ENCODE data around the gene PRPSAP2.

PRPSAP2 gene

DNA sequence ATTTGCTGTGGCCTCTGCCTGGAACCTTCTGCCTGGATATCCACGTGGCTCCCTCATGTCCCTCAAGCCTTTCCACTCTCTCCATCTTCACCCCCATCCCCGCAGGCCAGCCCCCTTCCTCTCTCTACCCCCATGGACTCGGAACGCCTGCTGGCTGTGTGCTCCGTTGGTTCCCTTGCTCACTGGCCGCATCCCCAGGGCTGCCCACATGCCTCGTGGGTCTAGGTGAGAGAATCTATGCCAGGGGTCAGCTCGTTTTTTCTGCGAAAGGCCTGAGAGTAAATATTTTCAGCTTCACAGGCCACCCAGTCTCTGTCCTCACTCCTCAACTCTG, 106.1 kb downstream of the PRPSAP2 start:
- no peak for DNase-seq

DNA sequence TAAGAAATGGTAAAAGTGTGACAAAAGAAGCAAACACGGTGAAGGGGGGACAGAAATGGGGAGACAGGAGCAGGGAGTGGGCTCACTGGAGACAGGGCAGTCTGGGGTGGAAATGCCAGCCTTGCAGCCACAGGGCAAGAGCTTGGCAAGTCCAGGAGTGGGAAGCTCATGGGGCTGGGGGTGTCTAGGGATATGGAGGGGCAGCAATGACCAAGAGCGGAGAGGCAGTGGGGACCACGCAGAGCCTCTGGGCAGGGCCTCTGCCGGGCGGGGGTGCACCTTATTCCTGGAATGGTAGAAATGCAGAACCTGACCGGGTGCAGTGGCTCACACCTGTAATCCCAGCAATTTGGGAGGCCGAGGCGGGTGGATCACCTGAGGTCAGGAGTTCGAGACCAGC, 106.6 kb downstream of the PRPSAP2 start:
- DNase-seq = no peak

DNA sequence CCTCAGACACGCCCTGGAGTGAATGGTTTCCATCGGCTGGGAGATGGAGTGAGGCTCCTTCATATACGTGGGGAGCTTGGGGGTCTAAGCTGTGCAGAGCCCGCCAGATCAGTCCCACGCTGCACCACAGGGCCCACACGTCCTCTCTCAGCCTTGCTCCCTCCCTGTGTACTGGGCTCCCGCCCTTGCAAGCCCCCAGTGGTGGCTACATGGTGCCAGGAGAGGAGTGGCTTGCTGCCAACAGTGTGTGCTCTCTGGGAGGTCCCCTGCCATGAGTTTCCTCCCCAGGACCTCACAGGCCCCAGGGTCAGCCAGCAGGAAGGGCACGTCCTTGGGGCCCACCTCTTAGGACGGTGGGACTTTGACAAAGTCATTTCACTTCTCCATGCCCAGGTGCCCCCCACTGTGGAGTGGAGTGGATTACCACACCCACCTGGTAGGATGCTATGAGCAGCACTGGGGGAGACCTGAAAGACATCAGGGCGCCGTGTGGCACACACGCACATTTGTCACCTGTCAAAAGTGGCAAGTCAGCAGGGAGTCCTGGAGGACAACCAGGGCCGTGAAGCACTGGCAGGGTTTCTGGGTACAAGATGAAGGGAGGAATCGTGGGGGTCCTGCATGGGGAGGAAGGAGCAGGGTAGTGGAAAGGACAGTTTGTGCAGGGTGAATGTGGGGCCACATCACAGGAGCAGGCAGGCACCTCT, 107.8 kb downstream of the PRPSAP2 start:
- DNase-seq = no peak

DNA sequence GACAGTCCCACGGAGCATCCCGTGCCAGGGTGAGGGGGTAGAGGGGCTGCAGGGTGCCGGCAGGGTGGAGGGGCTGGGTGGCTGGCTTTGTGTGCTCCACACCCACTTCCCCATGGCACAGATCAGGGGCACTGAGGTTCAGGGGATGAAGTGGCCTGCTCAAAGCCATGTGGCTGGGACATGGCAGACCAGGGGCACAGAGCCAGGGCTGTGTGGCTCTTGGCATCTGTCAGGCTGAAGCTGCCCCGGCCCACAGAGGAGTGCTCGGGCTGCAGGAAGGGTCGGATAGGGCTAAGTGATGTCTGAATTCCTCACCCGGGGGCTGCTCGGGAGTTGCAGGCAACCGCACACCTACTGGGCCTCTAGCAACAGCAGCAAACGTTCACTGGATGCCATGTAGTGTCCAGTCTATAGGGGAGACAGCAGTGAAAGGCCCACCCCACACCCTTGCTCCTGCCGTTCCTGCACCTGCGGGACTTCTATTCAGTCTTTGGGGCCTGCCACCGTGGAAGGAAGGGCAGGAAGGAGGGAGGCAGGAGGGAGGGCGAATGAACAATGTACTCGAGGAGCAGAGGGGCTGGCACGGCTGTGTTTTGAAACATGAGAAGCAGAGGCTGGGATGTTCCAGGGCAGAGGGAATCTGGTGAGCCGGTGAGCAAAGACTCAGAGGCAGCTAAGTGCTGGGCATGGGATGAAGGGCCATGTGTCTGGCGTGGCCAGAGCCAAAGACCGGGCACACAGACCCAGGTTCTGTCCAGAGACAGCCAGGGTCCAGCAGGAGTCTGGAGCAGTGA, 109.1 kb downstream of the PRPSAP2 start:
- no peak for DNase-seq

DNA sequence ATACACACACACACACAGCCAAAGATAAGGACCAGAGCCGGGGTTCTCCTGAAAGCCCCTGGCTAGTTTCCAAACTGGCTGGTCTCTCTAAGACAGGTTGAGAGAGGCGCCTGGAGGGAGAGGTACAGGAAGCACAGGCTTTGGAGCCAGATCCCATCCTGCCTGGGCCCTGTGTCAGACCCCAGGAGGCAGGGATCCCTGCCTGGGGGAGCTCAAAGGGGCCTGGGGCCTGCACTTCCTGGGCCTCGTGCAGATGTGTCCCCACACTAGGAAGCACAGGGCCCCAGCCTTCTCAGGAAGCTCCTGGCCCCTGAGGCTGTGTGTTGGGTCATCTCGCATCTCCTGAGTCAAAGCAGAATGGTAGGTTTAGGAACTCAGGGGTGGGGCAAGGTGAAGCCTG, 110.0 kb downstream of the PRPSAP2 start:
- no peak for DNase-seq

DNA sequence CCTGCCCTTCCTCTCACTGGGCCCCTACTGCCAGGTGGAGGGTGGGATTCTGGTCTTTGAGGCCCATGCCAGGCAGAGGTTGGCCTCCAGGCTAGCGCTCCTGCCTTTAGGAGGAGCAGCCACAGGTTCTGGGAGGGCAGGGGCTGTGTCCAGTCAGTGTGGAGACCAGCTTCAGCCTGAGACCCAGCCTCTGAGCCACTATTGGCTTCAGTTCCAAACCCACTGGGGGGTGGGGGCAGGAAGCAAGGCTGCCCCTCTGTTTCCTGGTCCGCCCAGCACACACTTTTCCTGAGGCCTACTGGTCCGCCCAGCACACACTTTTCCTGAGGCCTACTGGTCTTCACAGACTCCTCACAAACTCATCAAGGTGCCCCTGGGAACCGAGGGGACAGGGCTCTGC, 110.4 kb downstream of the PRPSAP2 start:
- no peak for DNase-seq

DNA sequence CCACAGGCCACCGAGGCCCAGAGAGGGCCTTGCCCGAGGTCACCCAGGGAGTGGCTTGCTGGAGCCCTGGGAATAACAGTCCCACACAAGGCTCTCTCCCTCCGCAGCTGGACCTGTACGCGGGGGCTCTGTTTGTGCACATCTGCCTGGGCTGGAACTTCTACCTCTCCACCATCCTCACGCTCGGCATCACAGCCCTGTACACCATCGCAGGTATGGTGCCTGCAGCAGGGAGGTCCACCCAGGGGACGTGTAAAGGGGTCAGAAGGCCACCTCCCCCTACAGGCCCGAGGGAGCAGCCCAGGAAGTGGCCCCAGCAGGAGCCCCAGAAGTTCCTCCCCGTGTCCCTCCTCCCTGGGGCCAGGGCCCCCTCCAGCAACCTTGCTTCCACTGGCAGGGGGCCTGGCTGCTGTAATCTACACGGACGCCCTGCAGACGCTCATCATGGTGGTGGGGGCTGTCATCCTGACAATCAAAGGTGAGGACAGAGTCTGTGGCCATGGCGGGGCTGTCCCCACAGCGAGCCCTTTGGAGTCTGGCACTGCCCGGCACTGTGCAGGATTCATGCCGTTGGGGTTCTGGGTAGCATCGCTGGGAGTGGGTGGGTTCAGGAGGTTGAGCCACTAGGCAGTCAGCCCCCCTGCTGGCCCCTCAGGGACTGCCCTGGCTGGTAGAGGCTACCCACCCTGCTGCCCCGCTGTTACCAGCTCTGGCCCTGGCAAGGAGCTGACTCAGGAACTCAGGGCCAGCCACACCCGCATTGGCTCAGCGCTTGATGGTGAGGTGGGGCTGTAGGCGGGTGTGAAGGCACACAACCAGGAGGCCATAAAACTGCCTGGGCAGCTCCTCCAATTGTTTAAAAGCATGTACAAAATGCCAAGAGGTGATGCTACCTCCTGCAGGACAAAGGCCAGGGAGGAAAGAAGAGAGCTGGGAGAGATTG, 111.3 kb downstream of the PRPSAP2 start:
- DNase-seq = no peak

DNA sequence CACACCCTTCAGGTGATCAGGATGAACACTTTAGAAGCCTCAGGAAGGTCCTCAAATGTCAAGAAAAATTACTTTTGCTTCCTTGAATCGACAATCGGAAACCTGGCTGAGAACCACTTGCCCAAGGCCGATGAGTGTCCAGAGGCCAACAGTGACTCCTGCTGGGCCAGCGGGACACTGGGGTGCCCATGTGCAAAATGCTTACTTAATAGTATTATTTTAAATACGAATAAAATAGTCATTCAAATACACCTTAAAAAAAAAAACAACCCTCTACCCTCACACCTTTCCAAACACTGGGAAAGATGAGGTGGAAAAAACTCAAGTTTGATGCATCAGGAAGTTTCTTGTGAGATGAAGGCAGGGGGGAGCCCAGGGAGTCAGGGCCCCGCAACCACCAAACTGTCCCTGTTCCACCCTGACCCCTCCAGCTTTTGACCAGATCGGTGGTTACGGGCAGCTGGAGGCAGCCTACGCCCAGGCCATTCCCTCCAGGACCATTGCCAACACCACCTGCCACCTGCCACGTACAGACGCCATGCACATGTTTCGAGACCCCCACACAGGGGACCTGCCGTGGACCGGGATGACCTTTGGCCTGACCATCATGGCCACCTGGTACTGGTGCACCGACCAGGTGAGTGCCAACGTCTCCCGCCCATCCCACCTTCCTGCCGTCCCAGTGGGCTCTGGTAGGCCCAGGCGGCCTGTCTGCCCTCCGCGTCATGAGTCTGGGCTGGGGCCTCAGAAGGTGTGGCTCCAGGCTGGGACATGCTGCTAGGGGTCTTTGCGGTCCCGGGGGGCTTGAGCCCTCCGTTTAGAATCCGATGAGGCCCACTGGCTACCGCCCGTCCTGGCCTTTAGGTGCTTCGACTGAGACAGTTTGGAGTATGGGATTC, 112.9 kb downstream of the PRPSAP2 start:
- no peak for DNase-seq

DNA sequence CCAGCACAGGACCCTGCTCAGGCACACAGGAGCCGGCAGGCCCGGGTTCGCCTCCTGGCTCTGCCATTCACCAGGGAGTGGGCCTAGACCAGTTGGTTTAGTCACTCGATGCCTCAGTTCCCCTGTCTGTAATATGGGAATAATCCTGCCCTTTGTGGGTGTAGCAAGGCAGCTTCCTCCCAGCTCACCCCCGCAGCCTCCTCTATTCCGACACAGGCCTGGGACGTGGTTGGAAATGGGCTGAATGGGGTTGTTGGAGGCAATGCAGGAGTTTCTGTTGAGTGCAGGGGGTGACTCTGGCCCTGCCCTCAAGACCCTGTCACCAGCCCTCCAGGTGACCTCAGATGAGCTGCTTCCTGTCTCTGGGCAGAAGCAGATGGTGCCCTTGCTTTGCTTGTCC, 113.9 kb downstream of the PRPSAP2 start:
- DNase-seq = no peak

DNA sequence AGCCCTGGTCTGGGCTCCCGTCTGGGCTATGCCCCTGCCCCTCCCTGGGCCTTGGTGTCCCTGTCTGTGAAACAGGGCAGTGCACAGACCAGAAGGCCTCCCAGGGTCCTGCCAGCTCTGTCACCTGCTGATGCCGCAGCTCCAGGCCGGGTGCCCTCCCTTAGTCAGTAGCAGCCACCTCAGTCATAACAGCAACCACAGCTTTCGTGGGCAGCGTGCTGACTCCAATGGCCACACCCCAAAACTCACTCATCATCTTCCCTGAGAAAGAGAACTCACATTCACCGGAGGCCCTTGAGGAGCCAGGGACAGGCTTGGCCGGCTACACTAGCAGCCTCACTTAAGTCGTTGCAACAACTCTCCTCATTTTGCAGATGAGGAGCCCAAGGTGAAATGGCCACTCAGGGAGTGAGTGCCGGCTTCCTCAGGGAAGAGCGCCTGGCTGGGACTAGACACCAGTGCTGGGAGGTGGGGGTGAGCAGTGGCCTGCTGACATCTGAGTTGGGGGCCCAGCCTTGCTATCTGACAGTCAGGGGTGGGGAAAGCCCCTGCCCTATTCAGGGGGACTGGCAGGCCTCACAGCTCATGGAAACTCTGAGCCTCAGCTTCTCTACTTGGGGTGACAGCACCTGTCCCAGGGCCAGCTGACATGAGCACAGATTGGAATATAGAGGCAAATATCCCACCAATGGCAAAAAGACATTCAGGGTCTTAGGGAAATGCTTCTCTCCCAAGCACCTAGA, 116.6 kb downstream of the PRPSAP2 start:
- DNase-seq = no peak

DNA sequence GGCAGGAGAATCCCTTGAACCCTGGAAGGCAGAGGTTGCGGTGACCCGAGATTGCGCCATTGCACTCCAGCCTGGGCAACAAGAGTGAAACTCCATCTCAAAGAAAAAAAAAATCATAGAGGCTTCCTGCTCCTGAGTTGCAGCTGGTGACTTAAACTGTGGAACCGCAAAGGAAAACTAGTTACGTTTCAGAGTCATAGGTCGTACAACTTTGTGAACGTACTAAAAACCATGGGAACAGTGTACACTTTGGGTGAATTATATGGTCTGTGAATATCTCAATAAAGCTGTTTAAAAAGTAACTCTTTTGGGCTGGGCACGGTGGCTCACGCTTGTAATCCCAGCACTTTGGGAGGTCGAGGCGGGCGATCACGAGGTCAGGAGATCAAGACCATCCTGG, 117.7 kb downstream of the PRPSAP2 start:
- DNase-seq = no peak

DNA sequence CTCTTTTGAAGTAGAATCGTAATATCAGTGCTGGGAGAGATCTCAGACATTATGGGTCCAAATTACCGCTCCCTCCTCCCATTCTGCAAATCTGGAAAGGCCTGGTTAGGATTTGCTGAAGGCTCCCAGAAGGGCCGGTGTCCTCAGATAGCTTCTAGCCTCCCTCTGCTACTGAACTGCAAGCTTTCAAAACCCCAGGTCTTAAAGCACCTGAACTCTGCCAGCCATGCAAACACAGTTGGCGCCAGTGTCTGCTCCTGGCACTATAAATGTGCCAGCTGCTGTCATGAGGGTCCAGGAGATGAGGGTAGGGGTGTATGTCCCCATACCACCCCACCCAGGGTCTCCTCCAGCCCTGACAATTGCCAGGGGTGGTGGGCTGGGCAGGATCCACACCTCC, 118.3 kb downstream of the PRPSAP2 start:
- DNase-seq = no peak

DNA sequence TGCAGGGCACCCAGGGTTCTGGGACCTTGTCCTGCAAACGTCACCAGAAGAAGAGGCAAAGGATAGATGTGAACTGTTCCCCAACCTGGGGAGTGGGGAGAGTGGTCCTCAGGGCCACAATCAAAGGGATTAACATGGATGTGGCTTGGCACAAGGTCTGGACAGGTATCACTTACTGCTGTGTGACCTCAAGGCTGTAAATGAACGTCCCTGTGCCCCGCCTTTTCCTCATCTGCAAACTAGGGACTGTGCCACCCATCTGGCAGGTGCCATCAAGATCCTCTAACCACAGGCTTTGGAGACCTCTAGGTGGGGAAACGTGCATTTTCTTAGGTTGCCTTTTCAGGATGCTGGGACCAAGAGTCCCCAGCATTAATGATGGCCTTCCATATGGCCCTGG, 119.1 kb downstream of the PRPSAP2 start:
- DNase-seq = no peak

DNA sequence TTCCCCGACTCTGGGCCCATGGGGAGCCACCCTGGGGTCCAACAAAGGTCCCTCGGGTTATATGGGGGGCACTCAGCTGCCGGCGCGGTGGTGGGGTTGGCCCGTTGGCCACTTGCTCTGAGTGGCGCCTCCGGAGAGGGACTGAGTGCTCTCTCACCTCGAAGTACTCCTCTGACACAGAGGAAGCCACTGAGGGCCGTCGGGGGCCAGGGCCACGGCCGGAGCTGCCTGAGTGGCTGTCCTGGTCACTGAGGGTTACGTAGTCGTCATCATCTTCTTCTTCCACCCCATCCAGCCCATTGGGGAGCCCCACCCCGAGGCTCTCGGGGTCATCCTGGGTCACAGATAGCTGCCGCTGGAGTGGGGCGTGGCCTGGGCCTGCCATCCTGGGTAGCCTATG, 119.7 kb downstream of the PRPSAP2 start:
- DNase-seq = no peak

DNA sequence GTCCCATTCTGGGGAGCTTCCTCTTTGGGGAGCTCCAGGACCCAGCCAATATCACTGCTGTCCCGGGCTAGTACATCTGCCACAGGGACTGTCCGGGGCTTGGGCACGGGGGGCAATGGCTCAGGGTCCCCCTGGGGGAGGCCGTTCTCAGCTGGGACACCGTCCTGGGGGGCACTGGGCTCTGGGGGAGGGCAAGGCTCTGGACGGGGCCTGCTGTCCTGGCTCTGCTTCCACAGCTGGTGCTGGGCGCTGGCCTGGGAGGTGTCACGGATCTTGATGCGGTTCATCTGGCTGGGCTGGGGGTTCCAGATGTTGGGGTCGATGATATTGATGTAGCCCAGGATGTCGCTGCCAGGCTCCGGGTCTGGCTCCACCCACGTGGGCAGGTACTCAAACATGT, 120.1 kb downstream of the PRPSAP2 start:
- no peak for DNase-seq

DNA sequence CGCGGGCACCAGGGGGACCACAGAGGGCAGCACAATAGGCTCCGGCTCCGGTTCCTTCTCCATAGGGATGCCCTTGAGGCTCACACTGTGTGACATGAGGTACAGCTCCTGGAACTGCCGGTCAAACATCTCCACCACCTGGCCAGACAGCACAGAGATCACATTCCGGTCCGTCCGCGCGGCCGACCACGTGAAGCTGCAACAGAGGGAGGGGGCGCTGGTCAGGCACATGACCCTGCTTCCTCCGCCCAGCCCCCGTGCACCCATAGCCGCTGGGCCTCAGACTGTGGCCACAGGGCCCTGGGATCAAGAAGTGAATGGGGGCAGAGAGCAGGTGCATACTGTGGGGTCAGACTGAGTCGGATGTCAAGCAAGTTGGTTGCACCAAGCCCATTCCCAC, 120.7 kb downstream of the PRPSAP2 start:
- no peak for DNase-seq

Data from T1000 (cell line).